ENCODE measurements around the gene IFT52.

IFT52 gene

DNA sequence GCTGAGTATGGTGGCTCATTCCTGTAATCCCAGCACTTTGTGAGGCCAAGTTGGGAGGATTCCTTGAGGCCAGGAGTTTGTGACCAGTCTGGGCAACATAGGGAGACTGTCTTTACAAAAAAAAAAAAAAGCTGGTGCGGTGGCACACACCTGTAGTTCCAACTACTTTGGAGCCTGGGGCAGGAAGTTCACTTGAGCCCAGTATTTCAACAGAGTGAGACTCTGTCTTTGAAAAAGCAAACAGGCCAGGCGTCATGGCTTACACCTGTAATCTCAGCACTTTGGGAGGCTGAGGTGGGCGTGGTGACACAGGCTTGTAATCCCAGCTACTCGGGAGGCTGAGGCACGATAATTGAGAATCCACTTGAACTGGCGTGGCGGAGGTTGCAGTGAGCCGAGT, 104.8 kb downstream of the IFT52 start:
- no peak for DNase-seq
